Colon (tissue), 2 donors: ENCODE results near the gene TRIM15.
"Not testable (repeated sequence)": the region's sequence is repeated elsewhere in the genome, so short reads cannot be mapped to it uniquely, and the experiment has no call there.

ENCODE experiments used
- FAIRE-seq: peaks from 2 replicates; lab custom pipeline; 2012; peaks lifted over from hg19 to GRCh38; lab: Jason Lieb, UNC
- donor health status: control.
- donor health status: control.

Gene TRIM15

GRCh38 chr6:30198166-30199084 lies 35.1 kb downstream of the TRIM15 start:
- no peak for FAIRE-seq

GRCh38 chr6:30200551-30201281 lies 37.4 kb downstream of the TRIM15 start:
- FAIRE-seq: no peak

GRCh38 chr6:30202366-30202765 lies 39.0 kb downstream of the TRIM15 start:
- no peak for FAIRE-seq

GRCh38 chr6:30204116-30204515 lies 40.8 kb downstream of the TRIM15 start:
- FAIRE-seq: no peak

GRCh38 chr6:30206152-30206551 lies 42.8 kb downstream of the TRIM15 start:
- FAIRE-seq: no peak

GRCh38 chr6:30206799-30207618 lies 43.7 kb downstream of the TRIM15 start:
- no peak for FAIRE-seq

- no peak for FAIRE-seq
Observed at GRCh38 chr6:30207619-30208295, 44.4 kb downstream of the TRIM15 start.

GRCh38 chr6:30211306-30211705 lies 48.0 kb downstream of the TRIM15 start:
- FAIRE-seq: no peak

- FAIRE-seq: no peak
Observed at GRCh38 chr6:30211899-30212298, 48.6 kb downstream of the TRIM15 start.

GRCh38 chr6:30212865-30213666 lies 49.7 kb downstream of the TRIM15 start, which contains the start of gene TRIM26:
TRIM26 (minus strand) TSS chr6:30213406; CDS start chr6:30199103, 14,303 bp downstream.
- FAIRE-seq: no peak

- FAIRE-seq: no peak
Observed at GRCh38 chr6:30213667-30213956, 50.3 kb downstream of the TRIM15 start.

GRCh38 chr6:30213957-30214656 lies 50.8 kb downstream of the TRIM15 start:
- FAIRE-seq: no peak

GRCh38 chr6:30214657-30214982 lies 51.3 kb downstream of the TRIM15 start:
- FAIRE-seq: no peak

- no peak for FAIRE-seq
Observed at GRCh38 chr6:30216096-30216495, 52.8 kb downstream of the TRIM15 start.

- FAIRE-seq: no peak
Observed at GRCh38 chr6:30219244-30219643, 55.9 kb downstream of the TRIM15 start.

GRCh38 chr6:30221395-30221794 lies 58.0 kb downstream of the TRIM15 start:
- not testable (repeated sequence) for FAIRE-seq

- not testable (repeated sequence) for FAIRE-seq
Observed at GRCh38 chr6:30221956-30222355, 58.6 kb downstream of the TRIM15 start.
